Central memory CD8-positive, alpha-beta T cell (primary cell): ENCODE measurements around the gene ZNF93.
A peak's percentile ranks its signal among the peaks of the same experiment; 100 is the strongest.
"Not testable (repeated sequence)": the region's sequence is repeated elsewhere in the genome, so short reads cannot be mapped to it uniquely, and the experiment has no call there.

ENCODE experiments used
- ATAC-seq: fragments of 150-1000 bp; cut with Tn5 transposase; replicated peaks from 2 replicates; pipeline ENCODE4 v1.10.0; 2022; ENCODE audit warnings: mild to moderate bottlenecking, moderate FRiP score, moderate number of reproducible peaks; ENCODE audit not compliant: poor library complexity, severe bottlenecking; ENCODE audit errors: extremely low read depth
- DNase-seq, 2 donors: peaks; one replicate each; pipeline ENCODE4 v3.0.0; 2021; ENCODE audit warnings: low spot score in 2 of 2
- H3K27ac Mint-ChIP-seq: one replicate; pipeline ENCODE4 v1.8.0; 2022; ENCODE audit warnings: low read depth, mild to moderate bottlenecking, moderate library complexity, mixed read lengths
- H3K27me3 Mint-ChIP-seq: one replicate; pipeline ENCODE4 v1.8.0; 2022; ENCODE audit warnings: mixed read lengths
- H3K36me3 Mint-ChIP-seq: one replicate; pipeline ENCODE4 v1.8.0; 2022; ENCODE audit warnings: mild to moderate bottlenecking, moderate library complexity, mixed read lengths; ENCODE audit not compliant: insufficient read depth
- H3K4me1 Mint-ChIP-seq: one replicate; pipeline ENCODE4 v1.8.0; 2022; ENCODE audit warnings: mixed read lengths
- H3K4me3 Mint-ChIP-seq: one replicate; pipeline ENCODE4 v1.8.0; 2022; ENCODE audit warnings: mild to moderate bottlenecking, moderate library complexity, mixed read lengths
- H3K9me3 Mint-ChIP-seq: one replicate; pipeline ENCODE4 v1.8.0; 2022; ENCODE audit warnings: mixed read lengths

Gene ZNF93

GRCh38 chr19:19892055-19892941 lies 8.4 kb upstream of the ZNF93 start:
- H3K36me3 Mint-ChIP-seq, DNase-seq, ATAC-seq, H3K27ac Mint-ChIP-seq, H3K4me1 Mint-ChIP-seq, H3K27me3 Mint-ChIP-seq, H3K4me3 Mint-ChIP-seq: not testable (repeated sequence)
- H3K9me3 Mint-ChIP-seq: peaks cover 17% of the 10 kb centered on the region

GRCh38 chr19:19900139-19900728 lies 512 bp upstream of the ZNF93 start:
- Mint-ChIP-seq H3K4me3 (peak overlapping the region; percentile 98), H3K9me3 (peaks cover 21% of the 10 kb centered on the region), H3K36me3 (peaks cover 8% of the 10 kb centered on the region), H3K4me1 (peaks cover 28% of the 10 kb centered on the region), H3K27me3 (no peaks in the 10 kb centered on the region), H3K27ac (peak overlapping the region; percentile 96)
- DNase-seq (no peak), ATAC-seq (peak; percentile 5)

GRCh38 chr19:19907551-19907950 lies 6.8 kb downstream of the ZNF93 start:
- H3K27me3 Mint-ChIP-seq, H3K27ac Mint-ChIP-seq, H3K36me3 Mint-ChIP-seq, DNase-seq, ATAC-seq, H3K4me3 Mint-ChIP-seq, H3K9me3 Mint-ChIP-seq: not testable (repeated sequence)
- peaks cover 27% of the 10 kb centered on the region for H3K4me1 Mint-ChIP-seq

- H3K4me3 Mint-ChIP-seq: no peak overlapping the region
- peak; percentile 24 for ATAC-seq
- no peaks in the 10 kb centered on the region for H3K9me3 Mint-ChIP-seq
- H3K4me1 Mint-ChIP-seq: peaks cover 24% of the 10 kb centered on the region
- no peaks in the 10 kb centered on the region for H3K27me3 Mint-ChIP-seq
- peaks cover 2% of the 10 kb centered on the region for H3K36me3 Mint-ChIP-seq
- DNase-seq: no peak
- H3K27ac Mint-ChIP-seq: no peak overlapping the region
These were observed 8.9 kb downstream of the ZNF93 start for GRCh38 chr19:19909654-19910053.

- no peak overlapping the region for H3K27ac Mint-ChIP-seq
- no peaks in the 10 kb centered on the region for H3K27me3 Mint-ChIP-seq
- H3K36me3 Mint-ChIP-seq: peaks cover 2% of the 10 kb centered on the region
- H3K4me3 Mint-ChIP-seq: no peak overlapping the region
- peaks cover 13% of the 10 kb centered on the region for H3K4me1 Mint-ChIP-seq
- ATAC-seq: no peak
- H3K9me3 Mint-ChIP-seq: no peaks in the 10 kb centered on the region
- DNase-seq: no peak
These were observed 10.4 kb downstream of the ZNF93 start for GRCh38 chr19:19911150-19911549.

- peaks cover 7% of the 10 kb centered on the region for H3K36me3 Mint-ChIP-seq
These were observed 13.8 kb downstream of the ZNF93 start for GRCh38 chr19:19914596-19914995.

GRCh38 chr19:19930417-19930816 lies 29.7 kb downstream of the ZNF93 start:
- not testable (repeated sequence) for DNase-seq, H3K27ac Mint-ChIP-seq, H3K4me1 Mint-ChIP-seq, H3K4me3 Mint-ChIP-seq, H3K36me3 Mint-ChIP-seq, H3K27me3 Mint-ChIP-seq, ATAC-seq
- peaks cover 11% of the 10 kb centered on the region for H3K9me3 Mint-ChIP-seq

More at GRCh38 chr19:19914596-19914995, 13.8 kb downstream of the ZNF93 start:
- H3K9me3 Mint-ChIP-seq: no peaks in the 10 kb centered on the region
- no peak overlapping the region for H3K4me3 Mint-ChIP-seq
- H3K27ac Mint-ChIP-seq: no peak overlapping the region
- DNase-seq (no peak), ATAC-seq (no peak)
- peaks cover 13% of the 10 kb centered on the region for H3K4me1 Mint-ChIP-seq
- H3K27me3 Mint-ChIP-seq: no peaks in the 10 kb centered on the region

GRCh38 chr19:19933432-19934314 lies 32.9 kb downstream of the ZNF93 start:
- not testable (repeated sequence) for H3K36me3 Mint-ChIP-seq, DNase-seq, H3K27me3 Mint-ChIP-seq, H3K27ac Mint-ChIP-seq, ATAC-seq, H3K4me1 Mint-ChIP-seq, H3K4me3 Mint-ChIP-seq
- peaks cover 11% of the 10 kb centered on the region for H3K9me3 Mint-ChIP-seq

GRCh38 chr19:19937403-19937802 lies 36.7 kb downstream of the ZNF93 start:
- no peak overlapping the region for H3K4me3 Mint-ChIP-seq
- H3K27me3 Mint-ChIP-seq: no peaks in the 10 kb centered on the region
- no peak overlapping the region for H3K27ac Mint-ChIP-seq
- no peaks in the 10 kb centered on the region for H3K4me1 Mint-ChIP-seq
- peaks cover 11% of the 10 kb centered on the region for H3K9me3 Mint-ChIP-seq
- no peak for ATAC-seq
- no peaks in the 10 kb centered on the region for H3K36me3 Mint-ChIP-seq
- no peak for DNase-seq

- no peaks in the 10 kb centered on the region for H3K27me3 Mint-ChIP-seq
- H3K36me3 Mint-ChIP-seq: no peaks in the 10 kb centered on the region
- no peak overlapping the region for H3K4me3 Mint-ChIP-seq
- ATAC-seq (no peak), DNase-seq (no peak)
- H3K4me1 Mint-ChIP-seq: no peaks in the 10 kb centered on the region
- H3K9me3 Mint-ChIP-seq: peaks cover 8% of the 10 kb centered on the region
- no peak overlapping the region for H3K27ac Mint-ChIP-seq
These were observed 37.7 kb downstream of the ZNF93 start for GRCh38 chr19:19938449-19938848.

GRCh38 chr19:19943848-19944582 lies 43.3 kb downstream of the ZNF93 start:
- H3K27me3 Mint-ChIP-seq: no peaks in the 10 kb centered on the region
- H3K9me3 Mint-ChIP-seq: no peaks in the 10 kb centered on the region
- no peak overlapping the region for H3K27ac Mint-ChIP-seq
- no peaks in the 10 kb centered on the region for H3K36me3 Mint-ChIP-seq
- H3K4me1 Mint-ChIP-seq: no peaks in the 10 kb centered on the region
- no peak for DNase-seq
- no peak overlapping the region for H3K4me3 Mint-ChIP-seq
- no peak for ATAC-seq

- ATAC-seq (no peak), DNase-seq (no peak)
- no peaks in the 10 kb centered on the region for H3K36me3 Mint-ChIP-seq
- H3K9me3 Mint-ChIP-seq: no peaks in the 10 kb centered on the region
- no peak overlapping the region for H3K27ac Mint-ChIP-seq
- no peak overlapping the region for H3K4me3 Mint-ChIP-seq
- H3K4me1 Mint-ChIP-seq: no peaks in the 10 kb centered on the region
- H3K27me3 Mint-ChIP-seq: no peaks in the 10 kb centered on the region
These were observed 43.8 kb downstream of the ZNF93 start for GRCh38 chr19:19944583-19944880.
